GM20000 (cell line): ENCODE measurements around the gene ZSCAN4.

Experiments used
- DNase-seq: peaks from one replicate; pipeline ENCODE4 v3.0.0; 2012; ENCODE audit warnings: low spot score
- TF ChIP-seq, protein P1 (sequence below): IDR thresholded peaks from 2 replicates; pipeline ENCODE4 v1.5.1; 2012; ENCODE audit warnings: mild to moderate bottlenecking, control low read depth; ENCODE audit errors: extremely low read depth, missing control alignments

Gene ZSCAN4

DNA sequence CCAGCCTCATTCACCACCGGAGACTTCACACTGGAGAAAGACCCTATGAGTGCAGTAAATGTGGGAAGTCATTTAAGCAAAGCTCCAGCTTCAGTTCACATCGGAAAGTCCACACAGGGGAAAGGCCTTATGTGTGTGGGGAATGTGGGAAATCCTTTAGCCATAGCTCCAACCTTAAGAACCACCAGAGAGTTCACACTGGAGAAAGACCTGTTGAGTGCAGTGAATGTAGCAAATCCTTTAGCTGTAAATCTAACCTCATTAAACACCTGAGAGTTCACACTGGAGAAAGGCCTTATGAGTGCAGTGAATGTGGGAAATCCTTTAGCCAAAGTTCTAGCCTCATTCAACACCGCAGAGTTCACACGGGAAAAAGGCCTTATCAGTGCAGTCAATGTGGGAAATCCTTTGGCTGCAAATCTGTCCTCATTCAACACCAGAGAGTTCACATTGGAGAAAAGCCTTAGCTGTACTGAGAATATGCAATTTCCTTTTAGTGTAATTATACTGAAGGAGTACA lies 27.0 kb upstream of the ZSCAN4 start:
- TF ChIP-seq, protein P1, sequence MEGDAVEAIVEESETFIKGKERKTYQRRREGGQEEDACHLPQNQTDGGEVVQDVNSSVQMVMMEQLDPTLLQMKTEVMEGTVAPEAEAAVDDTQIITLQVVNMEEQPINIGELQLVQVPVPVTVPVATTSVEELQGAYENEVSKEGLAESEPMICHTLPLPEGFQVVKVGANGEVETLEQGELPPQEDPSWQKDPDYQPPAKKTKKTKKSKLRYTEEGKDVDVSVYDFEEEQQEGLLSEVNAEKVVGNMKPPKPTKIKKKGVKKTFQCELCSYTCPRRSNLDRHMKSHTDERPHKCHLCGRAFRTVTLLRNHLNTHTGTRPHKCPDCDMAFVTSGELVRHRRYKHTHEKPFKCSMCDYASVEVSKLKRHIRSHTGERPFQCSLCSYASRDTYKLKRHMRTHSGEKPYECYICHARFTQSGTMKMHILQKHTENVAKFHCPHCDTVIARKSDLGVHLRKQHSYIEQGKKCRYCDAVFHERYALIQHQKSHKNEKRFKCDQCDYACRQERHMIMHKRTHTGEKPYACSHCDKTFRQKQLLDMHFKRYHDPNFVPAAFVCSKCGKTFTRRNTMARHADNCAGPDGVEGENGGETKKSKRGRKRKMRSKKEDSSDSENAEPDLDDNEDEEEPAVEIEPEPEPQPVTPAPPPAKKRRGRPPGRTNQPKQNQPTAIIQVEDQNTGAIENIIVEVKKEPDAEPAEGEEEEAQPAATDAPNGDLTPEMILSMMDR: no peak
- no peak for DNase-seq

DNA sequence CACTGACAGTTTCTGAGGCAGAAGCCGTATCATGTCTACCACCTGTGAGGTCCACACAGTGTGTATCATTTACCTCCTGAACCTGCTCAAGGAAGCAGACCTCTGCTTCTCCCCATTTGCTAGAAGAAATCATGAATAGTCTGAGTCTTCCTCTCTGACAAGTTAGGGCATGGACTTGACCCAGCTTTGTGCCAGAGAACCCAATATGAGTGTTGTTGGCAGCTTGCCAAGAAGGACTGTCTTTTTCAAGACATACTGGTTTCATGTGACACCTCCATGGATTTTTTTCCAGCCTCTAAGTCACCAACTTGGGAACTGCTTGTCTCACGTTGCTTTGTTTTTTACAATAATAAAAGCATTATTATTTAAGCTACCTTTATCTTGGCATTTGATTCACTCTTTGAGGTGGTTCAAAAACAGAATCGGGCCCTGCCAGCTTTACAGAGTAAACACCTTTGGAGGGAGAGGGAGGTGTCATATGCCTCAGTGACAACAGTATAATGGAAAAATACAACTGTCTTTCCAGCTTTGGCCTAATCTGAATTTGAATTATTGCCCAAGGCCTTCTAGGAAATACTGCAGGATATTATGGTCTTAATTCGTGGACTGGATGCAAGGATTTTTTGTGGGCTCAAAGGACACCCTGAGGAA lies 26.2 kb upstream of the ZSCAN4 start:
- no peak for DNase-seq
- TF ChIP-seq, protein P1: no peak

DNA sequence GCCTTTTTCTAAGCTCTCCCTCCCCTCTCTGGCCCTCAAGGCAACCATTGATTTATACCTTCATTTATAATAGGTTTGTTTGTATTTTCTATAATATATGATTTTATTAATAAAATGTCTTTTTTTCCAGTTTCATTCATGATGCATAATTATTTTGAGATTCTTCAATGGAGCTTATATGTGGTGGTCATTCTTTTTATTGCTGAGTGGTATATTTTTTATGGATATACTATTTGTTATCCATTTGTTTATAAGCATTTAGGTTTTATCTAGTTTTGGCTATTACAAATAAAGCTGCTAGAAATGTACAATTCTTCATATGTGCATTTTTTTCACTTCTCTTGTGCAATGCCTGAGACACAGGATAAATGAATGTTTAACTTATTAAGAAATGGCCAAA lies 25.0 kb upstream of the ZSCAN4 start:
- TF ChIP-seq, protein P1: no peak

DNA sequence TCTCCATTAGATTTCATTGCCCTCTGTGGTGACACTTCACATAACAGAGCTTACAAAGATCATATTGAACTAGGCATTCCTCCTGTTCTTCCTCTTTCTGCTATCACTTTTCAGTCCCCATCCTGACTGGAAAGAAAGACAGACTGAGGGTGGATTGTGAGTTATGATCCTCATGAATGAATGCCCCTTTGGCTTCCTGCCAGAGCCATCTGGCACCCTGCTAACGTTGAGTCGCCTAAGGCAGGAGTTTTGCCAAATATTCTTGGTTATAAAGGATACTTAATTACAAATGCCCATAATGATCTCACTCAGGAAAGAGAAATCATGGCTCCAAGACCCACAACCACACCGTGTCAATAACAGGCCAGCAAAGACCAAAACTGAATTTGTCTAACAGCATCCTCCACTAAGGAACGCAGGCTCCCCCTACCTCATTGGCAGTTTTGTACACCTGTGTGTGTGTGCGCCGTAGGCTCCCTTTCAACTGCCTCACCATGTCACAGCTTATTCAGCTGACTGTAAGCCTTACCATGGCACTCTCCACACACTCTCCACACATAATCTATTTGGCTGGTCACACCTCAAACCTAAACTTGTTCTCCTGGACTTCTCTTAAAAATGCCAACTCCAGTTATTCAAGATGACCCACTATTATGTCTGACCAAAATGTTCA lies 20.3 kb upstream of the ZSCAN4 start:
- TF ChIP-seq, protein P1: no peak
- DNase-seq: no peak

More for the DNA sequence above, 25.0 kb upstream of the ZSCAN4 start:
- no peak for DNase-seq

DNA sequence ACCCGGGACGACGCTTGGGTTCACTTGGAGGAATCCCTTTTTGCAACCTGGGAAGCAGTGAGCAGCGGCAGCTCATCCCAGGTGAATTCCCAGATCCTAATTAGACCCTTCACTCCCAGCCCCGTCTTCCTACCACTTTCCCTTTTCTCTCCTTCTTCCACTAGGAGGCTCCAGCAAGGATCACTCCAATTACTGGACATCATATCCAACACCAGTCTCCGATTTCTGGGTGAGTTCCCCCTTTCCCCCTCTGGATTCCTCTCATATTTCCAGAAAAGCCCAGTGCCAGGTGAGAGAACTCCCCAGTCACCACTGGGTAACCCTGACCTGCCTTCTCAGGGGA lies 17.1 kb upstream of the ZSCAN4 start:
- DNase-seq: no peak
- TF ChIP-seq, protein P1: no peak

DNA sequence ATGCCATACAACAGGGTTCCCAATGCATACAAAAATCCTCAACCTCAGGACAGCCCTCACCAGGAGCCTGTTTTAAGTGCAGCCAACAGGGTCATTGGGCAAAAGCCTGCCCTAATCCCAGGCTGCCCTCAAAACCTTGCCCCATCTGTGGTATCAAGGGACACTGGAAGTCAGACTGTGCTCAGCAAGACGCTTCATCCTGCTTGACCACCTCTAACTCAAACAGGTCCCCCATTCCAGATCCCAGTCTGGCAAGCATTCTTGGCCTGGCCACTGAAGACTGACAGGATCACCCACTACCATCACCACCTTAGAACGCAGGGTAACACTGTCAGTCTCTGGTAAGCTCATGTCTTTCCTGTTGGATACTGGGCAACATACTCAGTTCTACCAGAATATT lies 15.0 kb upstream of the ZSCAN4 start:
- TF ChIP-seq, protein P1: no peak
- DNase-seq: no peak

DNA sequence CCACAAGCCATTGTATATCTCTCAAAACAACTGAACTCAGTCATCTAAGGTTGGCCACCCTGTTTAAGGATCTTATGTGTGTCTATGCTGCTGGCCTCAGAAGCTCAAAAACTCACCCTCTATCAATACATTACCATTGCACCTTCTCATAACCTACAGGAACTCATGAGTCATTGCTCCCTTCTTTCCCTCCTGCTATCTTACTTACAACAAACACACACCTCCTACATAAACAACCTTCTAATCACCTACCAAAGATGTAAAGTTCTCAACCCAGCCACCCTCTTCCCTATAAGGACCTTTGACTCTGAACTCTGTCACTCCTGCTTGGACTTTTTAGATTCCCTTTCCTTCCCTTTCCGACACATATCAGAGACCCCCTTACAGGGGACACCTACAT lies 13.3 kb upstream of the ZSCAN4 start:
- DNase-seq: no peak
- TF ChIP-seq, protein P1: no peak
